Lower lobe of right lung (tissue), 2 donors: ENCODE measurements around the gene NT5DC2. TPM values are rescaled to one million over a fixed set of nuclear protein-coding genes. Genes with fewer than 3 reads are reported as not detected.
A peak's percentile ranks its signal among the peaks of the same experiment; 100 is the strongest.

Experiments
- ATAC-seq, 2 donors: fragments of 200-7000 bp; cut with Tn5 transposase; one replicate each; pipeline ENCODE4 v1.9.1; 2020 to 2022; ENCODE audit warnings: mild to moderate bottlenecking in 2 of 2, moderate library complexity in 2 of 2
- DNase-seq: peaks from one replicate; pipeline ENCODE4 v3.0.0-alpha.2; 2020
- H3K27ac ChIP-seq: fragments of 200-600 bp; one replicate; pipeline ENCODE4 v1.8.0; 2022
- H3K27me3 ChIP-seq: fragments of 200-600 bp; one replicate; pipeline ENCODE4 v1.8.0; 2022; ENCODE audit warnings: low read depth
- H3K36me3 ChIP-seq: fragments of 200-600 bp; one replicate; pipeline ENCODE4 v1.8.0; 2022; ENCODE audit warnings: mild to moderate bottlenecking
- H3K4me1 ChIP-seq: fragments of 200-600 bp; one replicate; pipeline ENCODE4 v1.8.0; 2022
- H3K4me3 ChIP-seq: fragments of 200-600 bp; one replicate; pipeline ENCODE4 v1.8.0; 2022; ENCODE audit warnings: mild to moderate bottlenecking
- H3K9me3 ChIP-seq: fragments of 200-600 bp; one replicate; pipeline ENCODE4 v1.8.0; 2022
- intact Hi-C: fragments of 100-400 bp; cut with DNase I; formaldehyde crosslinking; loops from one replicate; pipeline ENCODE4 v1.11.0; 2022
- total RNA-seq: library from RNA; stranded (reverse); fragmentation: NEBNext Ultra II Directional; extraction: Animal tissue kit (Norgen Biotek cat#: 25700); gene quantifications from one replicate; pipeline ENCODE4 v1.2.1, GENCODE V29; 2021
- TF ChIP-seq, protein P1 (sequence below): fragments of 200-600 bp; IDR thresholded peaks from one replicate; pipeline ENCODE4 v1.8.0; 2022; ENCODE audit warnings: antibody characterized with exemption, mild to moderate bottlenecking
- donor health status: DM: no; HTN: yes; CAD: no; lungs with severe emphysema.

Gene NT5DC2
- total RNA-seq, 1 donor from 2014 or later, result 28.5 TPM

DNA sequence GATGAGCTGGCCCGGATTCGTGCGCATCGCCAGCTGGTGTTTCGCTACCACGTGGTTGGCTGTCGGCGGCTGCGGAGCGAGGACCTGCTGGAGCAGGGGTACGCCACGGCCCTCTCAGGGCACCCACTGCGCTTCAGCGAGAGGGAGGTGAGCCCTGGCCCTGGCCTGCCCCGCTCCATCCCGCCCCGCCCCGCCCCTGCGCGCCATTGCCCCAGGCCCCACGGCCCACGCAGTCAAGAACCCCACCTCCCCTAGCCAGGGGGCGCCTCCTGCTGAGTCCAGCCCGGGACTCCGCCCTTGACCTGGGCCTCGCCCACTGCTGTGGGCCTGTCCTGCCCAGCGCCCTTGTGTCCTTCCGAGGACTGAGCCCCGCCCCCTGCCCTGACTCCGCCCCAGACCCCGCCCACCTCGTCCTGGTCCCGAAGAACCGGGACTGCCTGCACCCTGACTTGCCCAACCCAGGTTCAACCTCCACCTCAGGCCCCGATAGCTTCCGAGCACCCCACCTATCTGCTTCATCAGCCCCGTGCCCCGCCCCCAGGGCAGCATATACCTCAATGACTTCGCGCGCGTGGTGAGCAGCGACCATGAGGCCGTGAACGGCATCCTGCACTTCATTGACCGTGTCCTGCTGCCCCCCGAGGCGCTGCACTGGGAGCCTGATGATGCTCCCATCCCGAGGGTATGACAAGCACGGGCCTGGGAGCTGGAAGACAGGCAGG lies 14.8 kb downstream of the NT5DC2 start:
- peak; percentile 45 to 71 for ATAC-seq

DNA sequence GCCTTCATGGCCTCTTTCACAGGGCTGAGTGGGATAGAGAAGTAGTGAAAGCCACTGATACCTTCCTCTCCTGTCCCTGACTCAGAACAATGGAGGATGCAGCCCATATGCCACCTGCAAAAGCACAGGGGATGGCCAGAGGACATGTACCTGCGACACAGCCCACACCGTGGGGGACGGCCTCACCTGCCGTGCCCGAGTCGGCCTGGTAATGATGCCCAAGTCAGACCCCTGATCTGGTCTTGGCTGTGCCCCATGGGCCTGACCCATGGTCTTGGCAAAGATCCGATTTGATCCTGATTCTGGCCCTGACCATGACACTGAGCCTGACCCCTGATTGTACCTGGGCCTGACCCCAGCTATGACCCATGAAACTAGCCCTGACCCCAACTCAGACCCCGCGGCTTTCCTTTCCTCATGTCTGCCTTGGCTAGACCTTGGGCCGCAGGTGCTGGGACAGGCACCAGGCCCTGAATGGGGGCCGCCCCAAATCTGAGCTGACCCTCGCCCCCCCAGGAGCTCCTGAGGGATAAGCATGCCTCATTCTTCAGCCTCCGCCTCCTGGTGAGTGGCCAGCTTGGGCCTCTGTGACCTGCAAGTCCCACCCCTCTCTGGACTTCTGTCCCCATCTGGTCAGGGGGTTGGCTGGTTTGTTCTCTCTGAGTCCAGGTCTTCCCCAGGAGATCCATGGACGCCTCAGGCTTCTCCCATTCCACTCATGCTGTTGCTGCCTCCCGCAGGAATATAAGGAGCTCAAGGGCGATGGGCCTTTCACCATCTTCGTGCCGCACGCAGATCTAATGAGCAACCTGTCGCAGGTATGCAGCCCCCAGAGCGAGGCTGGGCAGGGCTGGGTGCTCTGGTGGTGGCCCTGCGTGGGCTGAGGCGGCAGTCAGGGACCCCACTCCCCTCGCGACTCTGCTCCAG lies 15.6 kb downstream of the NT5DC2 start:
- TF ChIP-seq, protein P1, sequence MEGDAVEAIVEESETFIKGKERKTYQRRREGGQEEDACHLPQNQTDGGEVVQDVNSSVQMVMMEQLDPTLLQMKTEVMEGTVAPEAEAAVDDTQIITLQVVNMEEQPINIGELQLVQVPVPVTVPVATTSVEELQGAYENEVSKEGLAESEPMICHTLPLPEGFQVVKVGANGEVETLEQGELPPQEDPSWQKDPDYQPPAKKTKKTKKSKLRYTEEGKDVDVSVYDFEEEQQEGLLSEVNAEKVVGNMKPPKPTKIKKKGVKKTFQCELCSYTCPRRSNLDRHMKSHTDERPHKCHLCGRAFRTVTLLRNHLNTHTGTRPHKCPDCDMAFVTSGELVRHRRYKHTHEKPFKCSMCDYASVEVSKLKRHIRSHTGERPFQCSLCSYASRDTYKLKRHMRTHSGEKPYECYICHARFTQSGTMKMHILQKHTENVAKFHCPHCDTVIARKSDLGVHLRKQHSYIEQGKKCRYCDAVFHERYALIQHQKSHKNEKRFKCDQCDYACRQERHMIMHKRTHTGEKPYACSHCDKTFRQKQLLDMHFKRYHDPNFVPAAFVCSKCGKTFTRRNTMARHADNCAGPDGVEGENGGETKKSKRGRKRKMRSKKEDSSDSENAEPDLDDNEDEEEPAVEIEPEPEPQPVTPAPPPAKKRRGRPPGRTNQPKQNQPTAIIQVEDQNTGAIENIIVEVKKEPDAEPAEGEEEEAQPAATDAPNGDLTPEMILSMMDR, result no peak
- H3K27ac ChIP-seq, result no peak overlapping the region
- no peak for DNase-seq
- H3K4me1 ChIP-seq, result no peaks in the 10 kb centered on the region
- peak overlapping the region; percentile 35 for H3K4me3 ChIP-seq
- no peaks in the 10 kb centered on the region for H3K27me3 ChIP-seq
- no peak for ATAC-seq
- intact Hi-C loops, result no loop called here
- peaks cover 47% of the 10 kb centered on the region for H3K36me3 ChIP-seq
- H3K9me3 ChIP-seq, result no peaks in the 10 kb centered on the region

More for the DNA sequence above, 14.8 kb downstream of the NT5DC2 start:
- Histone ChIP-seq H3K4me3 (peak overlapping the region; percentile 35), H3K4me1 (no peaks in the 10 kb centered on the region), H3K36me3 (peaks cover 48% of the 10 kb centered on the region), H3K27ac (no peak overlapping the region), H3K27me3 (no peaks in the 10 kb centered on the region), H3K9me3 (no peaks in the 10 kb centered on the region)
- peak; percentile 68 for DNase-seq
- TF ChIP-seq, protein P1, result no peak
- intact Hi-C loops, result no loop called here

DNA sequence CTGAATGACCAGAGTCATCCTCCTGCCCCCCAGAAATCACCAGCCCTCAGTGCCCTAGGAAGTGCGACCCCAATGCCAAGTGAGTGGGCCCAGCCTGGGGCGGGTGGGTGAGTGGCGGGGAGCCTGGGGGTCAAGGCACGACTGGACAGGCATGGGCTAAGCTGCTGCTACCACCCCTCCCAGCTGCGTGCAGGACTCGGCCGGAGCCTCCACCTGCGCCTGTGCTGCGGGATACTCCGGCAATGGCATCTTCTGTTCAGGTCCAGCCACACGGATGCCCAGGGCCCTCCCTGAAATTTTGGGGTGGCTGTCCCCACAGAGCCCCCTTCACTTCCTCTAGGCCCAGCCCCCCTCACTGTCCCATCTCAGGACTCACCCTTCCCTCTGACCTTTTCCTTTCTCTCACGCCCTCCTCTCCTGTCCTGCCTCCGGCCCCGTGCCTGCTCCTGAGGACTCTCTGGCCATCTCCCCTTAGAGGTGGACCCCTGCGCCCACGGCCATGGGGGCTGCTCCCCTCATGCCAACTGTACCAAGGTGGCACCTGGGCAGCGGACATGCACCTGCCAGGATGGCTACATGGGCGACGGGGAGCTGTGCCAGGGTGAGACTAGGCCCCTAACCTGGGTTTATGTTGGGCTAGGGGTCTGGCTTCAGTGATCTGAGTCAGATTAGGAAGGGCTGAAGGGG lies 17.0 kb downstream of the NT5DC2 start:
- no peak overlapping the region for H3K4me3 ChIP-seq
- DNase-seq (no peak), ATAC-seq (no peak)
- H3K4me1 ChIP-seq, result no peaks in the 10 kb centered on the region
- H3K27ac ChIP-seq, result no peak overlapping the region
- TF ChIP-seq, protein P1, result no peak
- H3K9me3 ChIP-seq, result no peaks in the 10 kb centered on the region
- no peaks in the 10 kb centered on the region for H3K27me3 ChIP-seq
- intact Hi-C loops, result no loop called here
- peaks cover 33% of the 10 kb centered on the region for H3K36me3 ChIP-seq

DNA sequence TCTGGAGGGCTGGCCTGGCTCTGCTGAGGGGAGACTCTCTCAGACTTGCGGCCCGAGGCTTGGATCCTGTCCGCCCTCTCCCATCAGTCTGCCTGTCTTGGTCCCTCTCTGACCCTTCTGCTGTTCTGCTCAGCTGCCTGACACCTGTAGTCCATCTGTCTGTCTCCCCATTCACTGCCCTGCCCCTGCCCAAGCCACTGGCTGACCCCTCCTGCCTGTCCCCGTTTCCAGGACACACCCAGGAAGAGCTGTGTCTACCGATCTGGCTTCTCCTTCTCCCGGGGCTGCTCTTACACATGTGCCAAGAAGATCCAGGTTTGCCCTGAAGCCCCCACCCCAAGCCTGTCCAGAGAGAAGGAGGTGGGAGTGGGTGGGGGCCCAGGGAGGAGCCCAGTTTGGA lies 18.5 kb downstream of the NT5DC2 start:
- no peaks in the 10 kb centered on the region for H3K27me3 ChIP-seq
- DNase-seq (no peak), ATAC-seq (no peak)
- intact Hi-C loops, result no loop called here
- H3K9me3 ChIP-seq, result no peaks in the 10 kb centered on the region
- peaks cover 20% of the 10 kb centered on the region for H3K36me3 ChIP-seq
- no peak overlapping the region for H3K4me3 ChIP-seq
- no peaks in the 10 kb centered on the region for H3K4me1 ChIP-seq
- TF ChIP-seq, protein P1, result no peak
- no peak overlapping the region for H3K27ac ChIP-seq

DNA sequence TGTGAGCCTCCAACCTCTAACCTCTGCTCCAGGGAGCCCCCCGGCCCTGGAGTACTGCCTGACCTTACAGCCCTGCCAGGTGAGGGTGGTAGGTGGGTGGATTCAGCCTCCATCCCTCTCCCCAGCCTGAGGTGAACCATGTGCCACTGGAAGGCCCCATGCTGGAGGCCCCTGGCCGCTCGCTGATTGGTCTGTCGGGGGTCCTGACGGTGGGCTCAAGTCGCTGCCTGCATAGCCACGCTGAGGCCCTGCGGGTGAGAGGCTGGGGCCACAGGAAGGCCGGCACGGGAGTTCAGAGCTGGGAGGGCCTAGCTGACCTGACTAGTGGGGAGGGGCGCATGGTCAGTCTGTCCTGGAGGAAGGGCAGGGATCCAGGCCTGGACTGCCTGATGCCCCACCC lies 19.1 kb downstream of the NT5DC2 start:
- DNase-seq (no peak), ATAC-seq (no peak)
- H3K27ac ChIP-seq, result no peak overlapping the region
- TF ChIP-seq, protein P1, result no peak
- H3K9me3 ChIP-seq, result no peaks in the 10 kb centered on the region
- intact Hi-C loops, result no loop called here
- no peak overlapping the region for H3K4me3 ChIP-seq
- H3K27me3 ChIP-seq, result no peaks in the 10 kb centered on the region
- no peaks in the 10 kb centered on the region for H3K4me1 ChIP-seq
- H3K36me3 ChIP-seq, result peaks cover 14% of the 10 kb centered on the region
